PC-3 (cell line): ENCODE measurements around the gene HCCS. TPM values are rescaled to one million over a fixed set of nuclear protein-coding genes. Genes with fewer than 3 reads are reported as not detected.

ENCODE experiments used
- ATAC-seq: fragments of 200-7000 bp; cut with Tn5 transposase; 2 replicates; pipeline ENCODE4 v1.9.1; 2020; ENCODE audit warnings: mild to moderate bottlenecking, moderate library complexity
- BruUV-seq: library from RNA; stranded (reverse); fragments of 400-500 nt; replicated peaks from 2 replicates; lab custom pipeline; 2021; lab: Mats Ljungman, UMichigan
- CTCF ChIA-PET: fragments of 300-600 bp; sonication (Branson Sonifier 250); formaldehyde crosslinking; loops from one replicate; lab custom pipeline; 2022; ENCODE audit warnings: antibody characterized with exemption; lab: Charles Lee
- POLR2A ChIA-PET: fragments of 300-600 bp; sonication (Branson Sonifier 250); formaldehyde crosslinking; loops from one replicate; lab custom pipeline; 2022; ENCODE audit warnings: antibody characterized with exemption; ENCODE audit not compliant: unreplicated experiment; lab: Charles Lee
- DNase-seq: peaks from one replicate; pipeline ENCODE4 v3.0.0-alpha.2; 2015
- H2AFZ ChIP-seq: fragments of 300-600 bp; sonication (generic); 2 replicates; pipeline ENCODE4 v1.6.0; 2016; ENCODE audit warnings: antibody characterized with exemption, low read length
- H3F3A ChIP-seq: fragments of 300-600 bp; sonication (generic); one replicate; pipeline ENCODE4 v1.6.0; 2017; ENCODE audit warnings: antibody characterized with exemption, low read length, control low read depth, mild to moderate bottlenecking; ENCODE audit not compliant: unreplicated experiment
- H3K27ac ChIP-seq: fragments of 300-600 bp; sonication (generic); 2 replicates; pipeline ENCODE4 v1.5.1; 2016; ENCODE audit warnings: mild to moderate bottlenecking, low read length
- H3K27me3 ChIP-seq: fragments of 300-600 bp; sonication (generic); 2 replicates; pipeline ENCODE4 v1.6.1; 2016; ENCODE audit warnings: low read length, mixed read lengths
- H3K36me3 ChIP-seq: fragments of 300-600 bp; sonication (generic); 2 replicates; pipeline ENCODE4 v1.6.1; 2016; ENCODE audit warnings: low read depth, mixed run types, low read length, mixed read lengths
- H3K4me1 ChIP-seq: fragments of 300-600 bp; sonication (generic); 2 replicates; pipeline ENCODE4 v1.5.1; 2016; ENCODE audit warnings: low read length; ENCODE audit not compliant: insufficient read depth
- H3K4me2 ChIP-seq: fragments of 300-600 bp; sonication (generic); 2 replicates; pipeline ENCODE4 v1.6.0; 2016; ENCODE audit warnings: low read length
- H3K4me3 ChIP-seq: fragments of 300-600 bp; sonication (generic); 2 replicates; pipeline ENCODE4 v1.5.1; 2016; ENCODE audit warnings: mild to moderate bottlenecking, low read length, mixed read lengths
- H3K79me2 ChIP-seq: fragments of 300-600 bp; sonication (generic); 2 replicates; pipeline ENCODE4 v1.6.1; 2017; ENCODE audit warnings: low read length, mixed read lengths
- H3K9ac ChIP-seq: fragments of 300-600 bp; sonication (generic); 2 replicates; pipeline ENCODE4 v1.6.0; 2016; ENCODE audit warnings: mild to moderate bottlenecking, low read length
- H3K9me2 ChIP-seq: fragments of 300-600 bp; sonication (generic); replicated peaks from 2 replicates; pipeline ENCODE4 v1.6.1; 2016; ENCODE audit warnings: mixed run types, low read length, mixed read lengths
- H3K9me3 ChIP-seq: fragments of 300-600 bp; sonication (generic); 2 replicates; pipeline ENCODE4 v1.6.1; 2016; ENCODE audit warnings: low read length, mixed read lengths
- H4K20me1 ChIP-seq: fragments of 300-600 bp; sonication (generic); 2 replicates; pipeline ENCODE4 v1.6.1; 2016; ENCODE audit warnings: low read length, mixed read lengths
- EZH2 ChIP-seq: fragments of 300-600 bp; sonication (generic); IDR thresholded peaks from one replicate; pipeline ENCODE4 v1.6.1; 2017; ENCODE audit warnings: antibody characterized with exemption, mild to moderate bottlenecking, low read length; ENCODE audit not compliant: unreplicated experiment
- EZH2phosphoT487 ChIP-seq: fragments of 300-600 bp; sonication (generic); IDR thresholded peaks from 2 replicates; pipeline ENCODE4 v1.6.1; 2018; ENCODE audit warnings: mild to moderate bottlenecking, antibody characterized with exemption, low read length, borderline replicate concordance
- intact Hi-C: fragments of 100-400 bp; cut with micrococcal nuclease; formaldehyde crosslinking; loops from 2 replicates; pipeline ENCODE4 v1.9.0; 2023
- total RNA-seq: library from RNA; depleted of rRNA; stranded (reverse); fragments of >200 nt; gene quantifications from 2 replicates; pipeline ENCODE4 v1.2.3, GENCODE V29; 2014
- TF ChIP-seq, protein P1 (sequence below): fragments of 300-600 bp; sonication (generic); conservative IDR thresholded peaks from 2 replicates; pipeline ENCODE4 v1.5.1; 2017; ENCODE audit warnings: antibody characterized with exemption, low read depth, mild to moderate bottlenecking, low read length

Gene HCCS
- total RNA-seq, 1 experiment from 2014 or later = 54.4 TPM

DNA sequence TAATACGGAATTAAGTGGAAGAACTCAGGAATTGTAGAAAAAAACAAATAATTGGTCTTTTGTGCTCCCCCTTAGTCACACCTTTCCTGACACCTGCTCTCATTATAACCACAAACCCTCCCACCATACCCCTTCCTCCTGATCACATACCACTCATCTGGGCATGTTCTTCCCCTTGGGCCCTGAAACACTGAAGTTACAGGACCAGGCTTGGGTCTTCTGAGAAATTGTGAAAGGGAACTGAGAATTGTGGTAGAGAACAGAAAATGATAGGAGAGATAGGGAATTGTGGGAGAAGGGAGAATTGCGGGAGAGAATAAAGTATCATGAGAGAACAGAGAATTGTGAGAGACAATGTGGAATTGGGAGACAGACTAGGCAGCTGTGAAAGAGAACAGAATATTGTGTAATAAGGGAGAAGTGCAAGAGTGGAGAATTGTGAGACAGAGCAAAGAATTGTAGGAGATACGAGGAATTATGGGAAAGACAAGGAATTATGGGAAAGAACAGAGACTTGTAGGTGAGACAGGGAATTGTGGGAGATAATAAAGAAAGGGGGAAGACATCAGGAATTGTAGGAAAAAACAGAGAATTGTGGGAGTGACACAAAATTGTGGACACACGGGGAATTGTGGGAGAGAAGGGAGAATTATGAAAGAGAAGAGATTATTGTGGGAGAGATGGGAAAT lies 2.7 kb upstream of the HCCS start:
- DNase-seq = no peak
- CTCF ChIA-PET = no interaction called here
- no peak overlapping the region for H3K9ac ChIP-seq
- intact Hi-C loops = loop anchor here (10.0 kb wide), 4 partner anchors 174 to 914 kb away; no protein-coding TSS in a partner anchor
- POLR2A ChIA-PET = no interaction called here
- no peak overlapping the region for H3K4me2 ChIP-seq
- H2AFZ ChIP-seq = no peak overlapping the region
- peaks cover 17% of the 10 kb centered on the region for H3K4me1 ChIP-seq
- peaks cover 34% of the 10 kb centered on the region for H3K79me2 ChIP-seq
- no peaks in the 10 kb centered on the region for H3K9me3 ChIP-seq
- ATAC-seq = no peak
- H4K20me1 ChIP-seq = no peaks in the 10 kb centered on the region
- no peaks in the 10 kb centered on the region for H3K27me3 ChIP-seq
- BruUV-seq = no TSS peak
- no peak overlapping the region for H3K27ac ChIP-seq
- no peak overlapping the region for H3K4me3 ChIP-seq
- H3K36me3 ChIP-seq = peaks cover 2% of the 10 kb centered on the region; the same call in 1 of the 2 replicates
- H3F3A ChIP-seq = no peaks in the 10 kb centered on the region
- H3K9me2 ChIP-seq = no peaks in the 10 kb centered on the region
- TF ChIP-seq EZH2 (no peak), EZH2phosphoT487 (no peak)
- TF ChIP-seq, protein P1, sequence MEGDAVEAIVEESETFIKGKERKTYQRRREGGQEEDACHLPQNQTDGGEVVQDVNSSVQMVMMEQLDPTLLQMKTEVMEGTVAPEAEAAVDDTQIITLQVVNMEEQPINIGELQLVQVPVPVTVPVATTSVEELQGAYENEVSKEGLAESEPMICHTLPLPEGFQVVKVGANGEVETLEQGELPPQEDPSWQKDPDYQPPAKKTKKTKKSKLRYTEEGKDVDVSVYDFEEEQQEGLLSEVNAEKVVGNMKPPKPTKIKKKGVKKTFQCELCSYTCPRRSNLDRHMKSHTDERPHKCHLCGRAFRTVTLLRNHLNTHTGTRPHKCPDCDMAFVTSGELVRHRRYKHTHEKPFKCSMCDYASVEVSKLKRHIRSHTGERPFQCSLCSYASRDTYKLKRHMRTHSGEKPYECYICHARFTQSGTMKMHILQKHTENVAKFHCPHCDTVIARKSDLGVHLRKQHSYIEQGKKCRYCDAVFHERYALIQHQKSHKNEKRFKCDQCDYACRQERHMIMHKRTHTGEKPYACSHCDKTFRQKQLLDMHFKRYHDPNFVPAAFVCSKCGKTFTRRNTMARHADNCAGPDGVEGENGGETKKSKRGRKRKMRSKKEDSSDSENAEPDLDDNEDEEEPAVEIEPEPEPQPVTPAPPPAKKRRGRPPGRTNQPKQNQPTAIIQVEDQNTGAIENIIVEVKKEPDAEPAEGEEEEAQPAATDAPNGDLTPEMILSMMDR = no peak

DNA sequence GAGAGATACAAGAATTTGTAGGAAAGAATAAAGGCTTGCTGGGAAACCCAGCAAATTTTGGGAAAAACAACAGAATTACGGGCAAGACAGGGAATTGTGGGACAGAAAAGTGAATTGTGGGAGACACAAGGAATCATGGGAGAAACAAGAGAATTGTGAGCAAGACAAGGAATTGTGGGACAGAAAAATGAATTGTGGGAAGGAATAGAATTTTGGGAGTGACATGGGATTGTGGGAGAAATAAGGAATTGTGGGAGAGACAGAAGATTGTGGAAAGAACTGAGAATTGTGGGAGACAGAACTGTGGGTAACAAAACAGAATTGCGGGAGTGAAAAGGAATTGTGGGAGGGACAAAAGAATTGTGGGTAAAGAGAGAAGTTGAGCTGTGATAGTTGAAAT lies 1.2 kb upstream of the HCCS start:
- ChIA-PET POLR2A (no interaction called here), CTCF (no interaction called here)
- Histone ChIP-seq H3K9ac (no peak overlapping the region), H3K9me2 (no peaks in the 10 kb centered on the region), H3F3A (no peaks in the 10 kb centered on the region), H3K4me1 (peaks cover 17% of the 10 kb centered on the region), H3K27ac (no peak overlapping the region), H3K4me2 (peak overlapping the region; percentile 93), H2AFZ (no peak overlapping the region), H3K27me3 (no peaks in the 10 kb centered on the region), H3K36me3 (peaks cover 16% of the 10 kb centered on the region), H3K4me3 (peak overlapping the region; percentile 86; the same call in 1 of the 2 replicates), H3K79me2 (peaks cover 50% of the 10 kb centered on the region), H3K9me3 (no peaks in the 10 kb centered on the region), H4K20me1 (no peaks in the 10 kb centered on the region)
- ATAC-seq = no peak
- BruUV-seq = no TSS peak
- no peak for DNase-seq
- no peak for TF ChIP-seq EZH2phosphoT487
- TF ChIP-seq, protein P1 = no peak
- no peak for TF ChIP-seq EZH2
- intact Hi-C loops = loop anchor here (10.0 kb wide), 4 partner anchors 175 to 915 kb away; no protein-coding TSS in a partner anchor

DNA sequence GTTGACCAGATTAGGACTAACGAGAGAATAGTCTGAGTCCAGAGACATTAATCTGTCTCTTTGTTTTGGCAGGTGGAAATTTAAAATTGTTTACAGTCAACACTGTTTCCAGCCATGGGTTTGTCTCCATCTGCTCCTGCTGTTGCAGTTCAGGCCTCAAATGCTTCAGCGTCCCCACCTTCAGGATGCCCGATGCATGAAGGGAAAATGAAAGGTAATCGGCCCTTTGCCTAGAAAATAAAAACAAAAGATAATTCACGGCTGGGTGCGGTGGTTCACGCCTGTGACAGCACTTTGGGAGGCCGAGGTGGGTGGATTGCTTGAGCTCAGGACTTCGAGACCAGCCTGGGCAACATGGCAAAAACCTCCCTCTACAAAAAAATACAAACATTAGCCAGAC lies 815 bp downstream of the HCCS start:
- H2AFZ ChIP-seq = no peak overlapping the region
- H3K9me2 ChIP-seq = no peaks in the 10 kb centered on the region
- H3K9me3 ChIP-seq = no peaks in the 10 kb centered on the region
- DNase-seq (no peak), ATAC-seq (no peak)
- peak overlapping the region; percentile 97 for H3K9ac ChIP-seq
- CTCF ChIA-PET = no interaction called here
- H3K4me1 ChIP-seq = peaks cover 17% of the 10 kb centered on the region
- H3K79me2 ChIP-seq = peaks cover 50% of the 10 kb centered on the region
- peak overlapping the region; percentile 93 for H3K4me2 ChIP-seq
- POLR2A ChIA-PET = no interaction called here
- H3K36me3 ChIP-seq = peaks cover 36% of the 10 kb centered on the region
- H3K4me3 ChIP-seq = peak overlapping the region; percentile 86
- no peaks in the 10 kb centered on the region for H3K27me3 ChIP-seq
- peak overlapping the region; percentile 76 for H3K27ac ChIP-seq
- intact Hi-C loops = no loop called here
- H3F3A ChIP-seq = no peaks in the 10 kb centered on the region
- no TSS peak for BruUV-seq
- TF ChIP-seq, protein P1 = no peak
- TF ChIP-seq EZH2phosphoT487 = no peak
- no peak for TF ChIP-seq EZH2
- H4K20me1 ChIP-seq = no peaks in the 10 kb centered on the region
